Measurements from ENCODE around the gene CPAMD8. TPM values are rescaled to one million over a fixed set of nuclear protein-coding genes. Genes with fewer than 3 reads are reported as not detected.

The CPAMD8 gene
- total and polyA plus RNA-seq, 9 of the 15 experiments (the other 6 are each of a cell fraction or from before 2014, with no cell fraction given) = 0.20 to 2.1 (median 1.3) TPM

GRCh38 chr19:17052439-17052838 is 25.8 kb upstream of the CPAMD8 start:
- in situ Hi-C loops (cut with MboI) = no loop called here
- ATAC-seq = peak; percentile 63
- TF ChIP-seq SMC3 (conservative IDR thresholded peaks at IDR 0.05; ENCODE audit: insufficient read depth, low read depth, low read length) = peak; percentile 44; the same call in 1 of the 2 replicates
- no peak for TF ChIP-seq ZFP30 (CRISPR knock-in tag; IDR thresholded peaks at IDR 0.05; ENCODE audit: borderline replicate concordance)
- no peak for TF ChIP-seq ETV6 (IDR thresholded peaks at IDR 0.05; ENCODE audit: borderline replicate concordance in 1 of 2, low read depth in 2 of 2, low read length in 1 of 2)
- no peak for TF ChIP-seq ETV6 (CRISPR knock-in tag; IDR thresholded peaks at IDR 0.05; ENCODE audit: borderline replicate concordance)
- TF ChIP-seq KLF16 (IDR thresholded peaks at IDR 0.05) = no peak
- peak; percentile 32 to 65 (median 53) for TF ChIP-seq CTCF (IDR thresholded peaks at IDR 0.05 in 2 of 3, conservative IDR thresholded peaks at IDR 0.05 in 1 of 3; ENCODE audit: insufficient read depth in 2 of 3, low read depth in 1 of 3, low read length in 3 of 3)
- no peak for TF ChIP-seq ZNF76 (CRISPR knock-in tag; IDR thresholded peaks at IDR 0.05; ENCODE audit: borderline replicate concordance)
- TF ChIP-seq MEF2A (IDR thresholded peaks at IDR 0.05; ENCODE audit: control insufficient read depth, low read depth, low read length) = no peak
- no peak for TF ChIP-seq SRSF7 (optimal IDR thresholded peaks at IDR 0.05; ENCODE audit: low read depth, low read length)
- TF ChIP-seq ZNF699 (CRISPR knock-in tag; IDR thresholded peaks at IDR 0.05; ENCODE audit: insufficient replicate concordance) = no peak
- TF ChIP-seq ZNF384 (IDR thresholded peaks at IDR 0.05; ENCODE audit: low read depth, low read length) = peak; percentile 46; the same call in 1 of the 2 replicates
- TF ChIP-seq RAD21 (CRISPR knock-in tag; conservative IDR thresholded peaks at IDR 0.05 in 1 of 2, IDR thresholded peaks at IDR 0.05 in 1 of 2) = peak; percentile 21 to 44; a peak in 2 of 4 replicates

More at GRCh38 chr19:17052439-17052838, 25.8 kb upstream of the CPAMD8 start:
- Histone ChIP-seq H3K79me2 (ENCODE audit: control insufficient read depth, insufficient read depth, low read length) (no peaks in the 10 kb centered on the region), H3K9me3 (replicated peaks; ENCODE audit: control insufficient read depth, insufficient read depth, low read depth, low read length) (no peaks in the 10 kb centered on the region), H2AFZ (ENCODE audit: low read depth, low read length) (no peak overlapping the region), H3K27ac (ENCODE audit: extremely low read depth, low read depth, low read length) (no peak overlapping the region), H3K4me1 (replicated peaks in 1 of 2; ENCODE audit: control insufficient read depth in 2 of 2, insufficient read depth in 2 of 2, low read length in 2 of 2) (no peaks in the 10 kb centered on the region), H4K20me1 (replicated peaks; ENCODE audit: control insufficient read depth, insufficient read depth, low read length) (peaks cover 13% of the 10 kb centered on the region; the same call in 1 of the 2 replicates), H3K36me3 (ENCODE audit: control insufficient read depth, insufficient read depth, low read length) (peaks cover 79% of the 10 kb centered on the region), H3K4me3 (no peak overlapping the region), H3K27me3 (ENCODE audit: control insufficient read depth in 2 of 2, insufficient read depth in 2 of 2, low read length in 2 of 2) (no peaks in the 10 kb centered on the region), H3K9ac (ENCODE audit: insufficient read depth in 1 of 2, low read depth in 2 of 2, low read length in 2 of 2) (no peak overlapping the region), H3K4me2 (ENCODE audit: insufficient read depth, low read length) (no peak overlapping the region), H3K9me1 (ENCODE audit: control insufficient read depth, insufficient read depth, low read length) (peaks cover 4% of the 10 kb centered on the region)
- BruUV-seq (replicated peaks) = no TSS peak
- DNase-seq (ENCODE audit: extremely low read depth in 1 of 4, low spot score in 3 of 4) (peak in 2 of 4 experiments; percentile 39 to 48), FAIRE-seq (peak; percentile 66)
- 76% methylated on average over 8 of the region's 8 CpGs for WGBS (ENCODE audit: insufficient coverage, low coverage, missing lambda C conversion rate)
- ChIA-PET POLR2A (interaction anchor here (0.6 to 1.0 kb wide), 6 partner anchors 9 to 273 kb away, joined by 3 to 4 read pairs (median 3); no protein-coding TSS in a partner anchor), CTCF (ENCODE audit: low intra/inter-chr PET ratio) (interaction anchor here (1.1 to 2.3 kb wide), 3 partner anchors 274 to 338 kb away, joined by 4 to 11 read pairs (median 10); no protein-coding TSS in a partner anchor)
- intact Hi-C loops (cut with micrococcal nuclease) = no loop called here
